ENCODE measurements around the gene ZNF438.

ZNF438 gene

DNA sequence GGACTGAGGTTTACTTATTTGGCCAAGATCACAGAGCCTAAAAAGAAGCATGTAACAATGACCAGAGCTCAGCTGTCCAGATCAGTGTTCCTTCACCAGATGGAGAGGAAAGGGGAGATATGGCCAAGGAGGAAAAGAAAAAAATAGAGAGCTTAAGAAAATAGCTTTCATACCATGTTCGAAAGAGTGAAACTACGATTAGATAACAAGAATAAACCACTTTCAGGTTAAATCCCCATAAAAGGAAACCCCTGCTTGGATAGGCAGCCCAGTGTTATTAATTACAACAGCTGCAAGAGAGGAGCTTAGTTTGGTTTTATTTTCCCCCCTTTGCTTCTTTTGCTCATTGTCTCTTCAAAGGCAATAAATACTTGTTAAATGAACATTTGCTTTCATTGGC lies 160.8 kb downstream of the ZNF438 start:
- ChIA-PET POLR2A (no interaction called here), CTCF (no interaction called here)
- DNase-seq (ENCODE audit: extremely low spot score), result no peak
- no peak for TF ChIP-seq ZNF384 (IDR thresholded peaks at IDR 0.05)
- TF ChIP-seq CTBP1 (IDR thresholded peaks at IDR 0.05; ENCODE audit: borderline replicate concordance), result no peak
- no peak for TF ChIP-seq FOXA1 (IDR thresholded peaks at IDR 0.05)
- no peak for TF ChIP-seq ELF4 (IDR thresholded peaks at IDR 0.05)
- no peak for TF ChIP-seq NFRKB (IDR thresholded peaks at IDR 0.05)
- no peak for TF ChIP-seq HDGF (IDR thresholded peaks at IDR 0.05; ENCODE audit: borderline replicate concordance)
- TF ChIP-seq FOXK2 (IDR thresholded peaks at IDR 0.05), result no peak
- no peak for TF ChIP-seq BHLHE40 (IDR thresholded peaks at IDR 0.05; ENCODE audit: borderline replicate concordance)
- no peak for TF ChIP-seq ARNT (IDR thresholded peaks at IDR 0.05)
- no peak for TF ChIP-seq SP1 (IDR thresholded peaks at IDR 0.05)
- no peak for TF ChIP-seq TARDBP (IDR thresholded peaks at IDR 0.05)
- no peak for TF ChIP-seq L3MBTL2 (conservative IDR thresholded peaks at IDR 0.05)
- TF ChIP-seq LEF1 (IDR thresholded peaks at IDR 0.05; ENCODE audit: borderline replicate concordance), result no peak

DNA sequence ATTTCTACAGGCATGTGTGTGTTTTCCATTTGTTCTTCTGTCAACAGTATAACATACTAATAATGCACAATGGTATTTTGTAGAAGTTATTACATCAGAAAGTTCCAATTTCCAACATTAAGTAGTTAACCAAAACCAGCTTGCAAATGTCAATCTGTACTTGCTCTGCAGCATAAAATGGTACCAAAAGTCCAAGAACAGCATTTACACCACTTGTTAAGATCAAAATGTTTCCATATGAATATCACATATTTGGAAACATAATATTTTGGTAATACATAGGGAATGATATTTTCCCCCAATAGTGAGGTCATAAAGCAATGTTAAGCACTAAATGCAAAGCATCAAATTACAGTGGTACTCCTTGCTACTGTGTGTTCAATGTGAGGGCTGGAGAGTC lies 162.1 kb downstream of the ZNF438 start:
- ChIA-PET CTCF (no interaction called here), POLR2A (interaction anchor here (0.6 kb wide), 1 partner anchor 24 kb away, joined by 4 read pairs; no protein-coding TSS in a partner anchor)
- TF ChIP-seq, protein P1, sequence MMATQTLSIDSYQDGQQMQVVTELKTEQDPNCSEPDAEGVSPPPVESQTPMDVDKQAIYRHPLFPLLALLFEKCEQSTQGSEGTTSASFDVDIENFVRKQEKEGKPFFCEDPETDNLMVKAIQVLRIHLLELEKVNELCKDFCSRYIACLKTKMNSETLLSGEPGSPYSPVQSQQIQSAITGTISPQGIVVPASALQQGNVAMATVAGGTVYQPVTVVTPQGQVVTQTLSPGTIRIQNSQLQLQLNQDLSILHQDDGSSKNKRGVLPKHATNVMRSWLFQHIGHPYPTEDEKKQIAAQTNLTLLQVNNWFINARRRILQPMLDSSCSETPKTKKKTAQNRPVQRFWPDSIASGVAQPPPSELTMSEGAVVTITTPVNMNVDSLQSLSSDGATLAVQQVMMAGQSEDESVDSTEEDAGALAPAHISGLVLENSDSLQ (IDR thresholded peaks at IDR 0.05), result no peak
- TF ChIP-seq FOXA1 (IDR thresholded peaks at IDR 0.05) (no peak), L3MBTL2 (conservative IDR thresholded peaks at IDR 0.05) (no peak), BHLHE40 (IDR thresholded peaks at IDR 0.05; ENCODE audit: borderline replicate concordance) (no peak), FOXM1 (IDR thresholded peaks at IDR 0.05; ENCODE audit: borderline replicate concordance) (no peak)
- DNase-seq (ENCODE audit: extremely low spot score), result no peak

DNA sequence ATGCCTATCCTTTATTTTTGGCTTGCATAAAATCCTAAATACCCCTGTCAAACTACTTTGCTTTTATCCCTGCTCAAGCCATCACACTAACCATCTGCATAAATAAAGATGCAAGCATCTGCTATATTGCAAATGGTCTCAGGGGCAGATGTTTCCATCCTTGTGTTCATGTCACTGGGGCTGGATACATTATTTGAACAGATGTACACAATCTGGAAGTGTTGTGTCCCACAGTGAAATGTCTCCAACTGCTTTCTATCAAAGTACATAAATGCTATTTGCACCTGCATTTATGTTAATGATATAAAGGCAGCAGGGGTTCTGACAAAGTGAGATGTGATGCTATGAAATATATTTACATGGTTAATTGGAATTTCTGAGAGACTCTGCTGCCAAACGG lies 163.1 kb downstream of the ZNF438 start:
- POLR2A ChIA-PET, result no interaction called here
- TF ChIP-seq, protein P1 (IDR thresholded peaks at IDR 0.05), result no peak
- no peak for TF ChIP-seq BHLHE40 (IDR thresholded peaks at IDR 0.05; ENCODE audit: borderline replicate concordance)
- no peak for TF ChIP-seq HDGF (IDR thresholded peaks at IDR 0.05; ENCODE audit: borderline replicate concordance)
- no peak for TF ChIP-seq ELF4 (IDR thresholded peaks at IDR 0.05)
- TF ChIP-seq ARNT (IDR thresholded peaks at IDR 0.05), result no peak
- TF ChIP-seq NFRKB (IDR thresholded peaks at IDR 0.05), result no peak
- TF ChIP-seq TARDBP (IDR thresholded peaks at IDR 0.05), result no peak
- no peak for TF ChIP-seq CTBP1 (IDR thresholded peaks at IDR 0.05; ENCODE audit: borderline replicate concordance)
- TF ChIP-seq FOXM1 (IDR thresholded peaks at IDR 0.05; ENCODE audit: borderline replicate concordance), result no peak
- TF ChIP-seq L3MBTL2 (conservative IDR thresholded peaks at IDR 0.05), result no peak
- no peak for TF ChIP-seq FOXA1 (IDR thresholded peaks at IDR 0.05)
- no peak for TF ChIP-seq LEF1 (IDR thresholded peaks at IDR 0.05; ENCODE audit: borderline replicate concordance)
- TF ChIP-seq SP1 (IDR thresholded peaks at IDR 0.05), result no peak
- TF ChIP-seq ZNF384 (IDR thresholded peaks at IDR 0.05), result no peak
- TF ChIP-seq SUZ12 (IDR thresholded peaks at IDR 0.05), result no peak
- no peak for TF ChIP-seq FOXK2 (IDR thresholded peaks at IDR 0.05)
- CTCF ChIA-PET, result no interaction called here
- no peak for DNase-seq (ENCODE audit: extremely low spot score)

DNA sequence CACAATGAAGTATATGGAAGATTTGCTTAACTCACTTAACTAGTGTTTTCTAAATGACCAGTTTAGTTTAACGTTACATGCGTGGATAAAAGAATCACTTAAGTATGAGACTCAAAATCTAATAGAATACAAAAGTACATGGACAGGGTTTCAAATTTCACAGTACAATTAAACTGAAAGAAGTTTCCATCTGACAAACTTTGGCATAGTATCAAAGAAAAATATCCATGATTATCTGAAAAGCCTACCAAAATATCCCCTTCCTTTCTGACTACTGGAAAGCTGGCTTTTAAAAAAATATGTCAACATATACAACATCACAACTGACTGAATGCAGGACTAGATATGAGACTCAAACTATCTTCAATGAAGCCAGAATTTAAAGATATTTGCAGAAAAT lies 164.8 kb downstream of the ZNF438 start:
- TF ChIP-seq, protein P1 (IDR thresholded peaks at IDR 0.05), result no peak
- POLR2A ChIA-PET, result no interaction called here
- CTCF ChIA-PET, result no interaction called here
- DNase-seq (ENCODE audit: extremely low spot score), result no peak

DNA sequence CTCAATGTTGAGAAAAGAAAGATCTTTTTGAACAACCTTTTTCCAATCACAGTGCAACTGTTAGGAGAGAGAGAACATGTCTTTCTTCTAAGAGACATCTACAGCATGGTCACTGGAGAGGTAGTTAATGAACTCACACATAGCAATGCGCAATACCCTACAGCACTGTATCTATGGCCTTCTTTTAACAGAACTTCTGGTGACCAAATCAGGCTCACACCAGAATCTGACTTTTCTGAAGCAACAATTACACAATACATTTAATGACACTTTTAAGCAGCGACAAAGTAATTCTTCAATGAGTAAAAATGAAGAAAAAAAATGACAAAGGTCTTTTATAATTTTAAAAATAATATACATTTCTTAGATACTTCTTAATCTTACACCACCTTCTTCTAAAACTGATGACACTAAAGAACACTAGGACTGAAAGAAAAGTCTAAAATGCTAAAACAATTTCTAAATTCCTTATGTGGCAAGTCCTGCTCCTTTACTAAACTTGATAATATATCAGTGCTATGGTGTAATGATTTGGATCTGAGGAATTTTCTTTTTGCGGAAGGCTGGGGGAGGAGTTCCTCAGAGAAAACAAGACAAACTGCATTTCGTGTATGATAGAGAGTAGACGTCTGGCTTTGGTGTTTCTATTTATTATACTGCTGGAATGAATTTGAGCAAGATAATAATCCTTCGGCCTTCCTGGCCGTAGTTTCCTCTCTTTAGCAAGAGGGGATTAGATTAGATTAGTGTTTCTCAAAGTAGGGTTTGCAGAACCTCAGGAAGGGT lies 166.3 kb downstream of the ZNF438 start:
- POLR2A ChIA-PET, result no interaction called here
- TF ChIP-seq NFRKB (IDR thresholded peaks at IDR 0.05) (no peak), ZNF384 (IDR thresholded peaks at IDR 0.05) (no peak), TARDBP (IDR thresholded peaks at IDR 0.05) (no peak), ARNT (IDR thresholded peaks at IDR 0.05) (no peak), CTBP1 (IDR thresholded peaks at IDR 0.05; ENCODE audit: borderline replicate concordance) (no peak), LEF1 (IDR thresholded peaks at IDR 0.05; ENCODE audit: borderline replicate concordance) (no peak), L3MBTL2 (conservative IDR thresholded peaks at IDR 0.05) (no peak), FOXM1 (IDR thresholded peaks at IDR 0.05; ENCODE audit: borderline replicate concordance) (no peak)
- no peak for DNase-seq (ENCODE audit: extremely low spot score)
- CTCF ChIA-PET, result no interaction called here

DNA sequence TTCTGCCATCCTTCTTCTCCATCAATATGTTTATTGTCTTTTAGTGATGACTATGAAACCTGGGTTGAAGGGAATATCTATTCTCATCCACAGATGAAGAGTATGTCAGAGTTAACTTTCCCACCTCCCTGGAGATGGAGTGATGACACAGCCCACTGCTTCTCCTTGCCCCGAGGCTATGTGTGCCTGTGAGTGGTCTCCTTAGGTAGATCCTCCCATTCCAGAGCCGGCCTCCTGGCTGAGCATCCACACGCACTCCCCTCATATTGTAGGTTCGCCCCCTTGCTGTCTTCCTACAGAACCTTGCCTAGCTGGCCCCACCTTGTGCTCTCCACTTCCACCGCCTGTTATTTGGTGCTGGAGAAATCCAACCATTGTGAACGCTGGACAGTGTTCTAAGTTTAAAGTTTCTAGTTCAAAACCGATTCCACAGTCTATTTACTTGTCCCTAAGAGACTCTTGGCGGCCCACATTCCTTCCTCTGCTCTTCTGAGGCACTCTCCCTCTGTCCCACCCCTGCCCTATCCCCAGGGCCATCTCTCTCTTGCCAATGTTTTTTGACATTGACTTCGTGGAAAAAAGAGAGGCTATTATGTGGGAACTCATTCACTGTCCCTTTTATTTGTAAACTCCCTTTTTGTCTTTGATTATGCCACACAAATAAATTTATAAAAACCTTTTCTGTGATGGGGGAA lies 168.0 kb downstream of the ZNF438 start:
- ChIA-PET POLR2A (no interaction called here), CTCF (no interaction called here)
- TF ChIP-seq FOXM1 (IDR thresholded peaks at IDR 0.05; ENCODE audit: borderline replicate concordance), result no peak
- no peak for TF ChIP-seq HDGF (IDR thresholded peaks at IDR 0.05; ENCODE audit: borderline replicate concordance)
- TF ChIP-seq NFRKB (IDR thresholded peaks at IDR 0.05), result no peak
- TF ChIP-seq ZNF384 (IDR thresholded peaks at IDR 0.05), result no peak
- no peak for TF ChIP-seq ARNT (IDR thresholded peaks at IDR 0.05)
- TF ChIP-seq BHLHE40 (IDR thresholded peaks at IDR 0.05; ENCODE audit: borderline replicate concordance), result no peak
- no peak for TF ChIP-seq TARDBP (IDR thresholded peaks at IDR 0.05)
- no peak for TF ChIP-seq SP1 (IDR thresholded peaks at IDR 0.05)
- TF ChIP-seq SUZ12 (IDR thresholded peaks at IDR 0.05), result no peak
- no peak for TF ChIP-seq FOXA1 (IDR thresholded peaks at IDR 0.05)
- DNase-seq (ENCODE audit: extremely low spot score), result no peak
